Esophagus squamous epithelium (tissue), 4 donors: ENCODE results near the gene MARCHF2.

Source experiments
- CTCF ChIP-seq, 6 experiments: fragments of 450-650 bp in 4 of 6; fragments of 200-600 bp in 2 of 6; sonication (generic) in 2 of 6; IDR thresholded peaks; one replicate each; pipeline ENCODE4 v1.5.1; 2016 to 2019; ENCODE audit warnings: antibody characterized with exemption in 6 of 6, mild to moderate bottlenecking in 4 of 6, moderate library complexity in 4 of 6
- POLR2A ChIP-seq, 4 donors: fragments of 450-650 bp; IDR thresholded peaks; one replicate each; pipeline ENCODE4 v1.6.1; 2017; ENCODE audit warnings: antibody characterized with exemption in 4 of 4, mild to moderate bottlenecking in 4 of 4, moderate library complexity in 3 of 4

- TF ChIP-seq CTCF (IDR thresholded peaks at IDR 0.05) (no peak), POLR2A (IDR thresholded peaks at IDR 0.05) (no peak)
Observed at GRCh38 chr19:8481201-8481600, 68.1 kb downstream of the MARCHF2 start.
